Measurements from ENCODE around the gene TMPRSS15.

TMPRSS15 gene

GRCh38 chr21:18368205-18368604 lies 35.4 kb downstream of the TMPRSS15 start:
- H3K9ac ChIP-seq, result no peak overlapping the region
- H3K36me3 ChIP-seq, result no peaks in the 10 kb centered on the region
- H3K27ac ChIP-seq, result peak overlapping the region in 1 of 11 experiments; percentile 53; a peak in 1 of 22 replicates
- peak overlapping the region in 3 of 11 experiments; percentile 37 to 72 (median 62); a peak in 4 of 22 replicates for H3K4me2 ChIP-seq
- no peak for TF ChIP-seq Cebpa-rat (IDR thresholded peaks at IDR 0.05)
- no peak overlapping the region for H3K4me3 ChIP-seq
- H3K27me3 ChIP-seq, result no peaks in the 10 kb centered on the region
- H3K4me1 ChIP-seq, result peaks cover 0 to 24% (median 0%) of the 10 kb centered on the region in 10 experiments; a peak in 5 of 20 replicates
- no peaks in the 10 kb centered on the region for H3K9me3 ChIP-seq (replicated peaks in 1 of 11)
- H4K20me1 ChIP-seq, result no peaks in the 10 kb centered on the region

- H3K9me3 ChIP-seq (replicated peaks in 1 of 11), result no peaks in the 10 kb centered on the region
- no peaks in the 10 kb centered on the region for H4K20me1 ChIP-seq
- H3K4me2 ChIP-seq, result no peak overlapping the region
- no peaks in the 10 kb centered on the region for H3K36me3 ChIP-seq
- no peaks in the 10 kb centered on the region for H3K4me1 ChIP-seq
- TF ChIP-seq Cebpa-rat (IDR thresholded peaks at IDR 0.05), result no peak
- H3K9ac ChIP-seq, result no peak overlapping the region
- H3K27ac ChIP-seq, result no peak overlapping the region
- no peaks in the 10 kb centered on the region for H3K27me3 ChIP-seq
- no peak overlapping the region for H3K4me3 ChIP-seq
Observed at GRCh38 chr21:18356801-18357200, 46.8 kb downstream of the TMPRSS15 start.

- Histone ChIP-seq H3K4me1 (no peaks in the 10 kb centered on the region), H3K4me2 (no peak overlapping the region), H3K9ac (no peak overlapping the region), H3K4me3 (no peak overlapping the region), H3K27me3 (no peaks in the 10 kb centered on the region), H3K36me3 (no peaks in the 10 kb centered on the region), H4K20me1 (no peaks in the 10 kb centered on the region), H3K27ac (no peak overlapping the region), H3K9me3 (replicated peaks in 1 of 11) (no peaks in the 10 kb centered on the region)
- no peak for TF ChIP-seq Cebpa-rat (IDR thresholded peaks at IDR 0.05)
Observed at GRCh38 chr21:18354947-18355346, 48.6 kb downstream of the TMPRSS15 start.

GRCh38 chr21:18350216-18350615 lies 53.4 kb downstream of the TMPRSS15 start:
- Histone ChIP-seq H3K27me3 (no peaks in the 10 kb centered on the region), H3K4me2 (no peak overlapping the region), H4K20me1 (no peaks in the 10 kb centered on the region), H3K9ac (no peak overlapping the region), H3K27ac (no peak overlapping the region), H3K36me3 (no peaks in the 10 kb centered on the region), H3K4me3 (no peak overlapping the region), H3K9me3 (replicated peaks in 1 of 11) (no peaks in the 10 kb centered on the region), H3K4me1 (no peaks in the 10 kb centered on the region)
- no peak for TF ChIP-seq Cebpa-rat (IDR thresholded peaks at IDR 0.05)

- no peak overlapping the region for H3K9ac ChIP-seq
- H3K4me3 ChIP-seq, result no peak overlapping the region
- H3K27ac ChIP-seq, result no peak overlapping the region
- H3K27me3 ChIP-seq, result no peaks in the 10 kb centered on the region
- H3K4me2 ChIP-seq, result no peak overlapping the region
- no peak for TF ChIP-seq Cebpa-rat (IDR thresholded peaks at IDR 0.05)
- no peaks in the 10 kb centered on the region for H4K20me1 ChIP-seq
- H3K36me3 ChIP-seq, result no peaks in the 10 kb centered on the region
- H3K4me1 ChIP-seq, result no peaks in the 10 kb centered on the region
- H3K9me3 ChIP-seq (replicated peaks in 1 of 11), result no peaks in the 10 kb centered on the region
Observed at GRCh38 chr21:18349468-18349867, 54.1 kb downstream of the TMPRSS15 start.

- Histone ChIP-seq H3K4me1 (peaks cover 5 to 22% (median 11%) of the 10 kb centered on the region in 10 experiments; a peak in 15 of 20 replicates), H3K4me3 (no peak overlapping the region), H3K27me3 (no peaks in the 10 kb centered on the region), H3K27ac (no peak overlapping the region), H3K9ac (no peak overlapping the region), H3K4me2 (peak overlapping the region in 4 of 11 experiments; percentile 2 to 23 (median 14); a peak in 5 of 22 replicates), H3K36me3 (no peaks in the 10 kb centered on the region), H3K9me3 (replicated peaks in 1 of 11) (no peaks in the 10 kb centered on the region), H4K20me1 (no peaks in the 10 kb centered on the region)
- no peak for TF ChIP-seq Cebpa-rat (IDR thresholded peaks at IDR 0.05)
Observed at GRCh38 chr21:18340387-18340942, 63.1 kb downstream of the TMPRSS15 start.

GRCh38 chr21:18335651-18336236 lies 67.8 kb downstream of the TMPRSS15 start:
- Histone ChIP-seq H3K4me1 (peaks cover 9 to 22% (median 14%) of the 10 kb centered on the region in 10 experiments; a peak in 16 of 20 replicates), H3K27me3 (no peaks in the 10 kb centered on the region), H3K4me3 (no peak overlapping the region), H3K27ac (no peak overlapping the region), H3K4me2 (no peak overlapping the region), H3K36me3 (no peaks in the 10 kb centered on the region), H3K9ac (no peak overlapping the region), H3K9me3 (replicated peaks in 1 of 11) (no peaks in the 10 kb centered on the region; a peak in 1 of 22 replicates), H4K20me1 (no peaks in the 10 kb centered on the region)
- TF ChIP-seq Cebpa-rat (IDR thresholded peaks at IDR 0.05), result no peak

GRCh38 chr21:18334066-18334465 lies 69.5 kb downstream of the TMPRSS15 start:
- Histone ChIP-seq H4K20me1 (no peaks in the 10 kb centered on the region), H3K9ac (no peak overlapping the region), H3K27ac (no peak overlapping the region), H3K4me3 (no peak overlapping the region), H3K36me3 (no peaks in the 10 kb centered on the region), H3K4me2 (no peak overlapping the region), H3K27me3 (no peaks in the 10 kb centered on the region), H3K9me3 (replicated peaks in 1 of 11) (no peaks in the 10 kb centered on the region; a peak in 1 of 22 replicates), H3K4me1 (peaks cover 9 to 20% (median 14%) of the 10 kb centered on the region in 10 experiments; a peak in 16 of 20 replicates)
- no peak for TF ChIP-seq Cebpa-rat (IDR thresholded peaks at IDR 0.05)

GRCh38 chr21:18318156-18318555 lies 85.4 kb downstream of the TMPRSS15 start:
- Histone ChIP-seq H3K4me1 (no peaks in the 10 kb centered on the region), H4K20me1 (no peaks in the 10 kb centered on the region), H3K9ac (no peak overlapping the region), H3K27ac (no peak overlapping the region), H3K4me3 (no peak overlapping the region), H3K36me3 (no peaks in the 10 kb centered on the region), H3K4me2 (no peak overlapping the region), H3K27me3 (no peaks in the 10 kb centered on the region), H3K9me3 (replicated peaks in 1 of 11) (peaks cover 0 to 5% (median 2%) of the 10 kb centered on the region in 11 experiments; a peak in 12 of 22 replicates)
- TF ChIP-seq Cebpa-rat (IDR thresholded peaks at IDR 0.05), result no peak

- no peak for TF ChIP-seq Cebpa-rat (IDR thresholded peaks at IDR 0.05)
- no peak overlapping the region for H3K4me3 ChIP-seq
Observed at GRCh38 chr21:18298228-18298627, 105.4 kb downstream of the TMPRSS15 start.

More at GRCh38 chr21:18298228-18298627, 105.4 kb downstream of the TMPRSS15 start:
- no peak overlapping the region for H3K4me2 ChIP-seq
- H3K4me1 ChIP-seq, result no peaks in the 10 kb centered on the region
- no peak overlapping the region for H3K9ac ChIP-seq
- no peaks in the 10 kb centered on the region for H4K20me1 ChIP-seq
- no peaks in the 10 kb centered on the region for H3K27me3 ChIP-seq
- H3K9me3 ChIP-seq (replicated peaks in 1 of 11), result no peaks in the 10 kb centered on the region
- H3K27ac ChIP-seq, result no peak overlapping the region
- H3K36me3 ChIP-seq, result no peaks in the 10 kb centered on the region

Data from BLaER1 treated with 17β-estradiol and CSF1 and Interleukin-3, amounts not matched to agents 10 nM and 100 nM (cell line).